Fibroblast of upper back skin (primary cell): ENCODE measurements around the gene HSF5.

Source experiments
- DNase-seq: peaks from one replicate; pipeline ENCODE4 v3.0.0-alpha.2; 2013

HSF5 gene

GRCh38 chr17:58382108-58382871, 105.9 kb downstream of the HSF5 start:
- no peak for DNase-seq

GRCh38 chr17:58381124-58382035, 106.8 kb downstream of the HSF5 start:
- DNase-seq = peak; percentile 9

- no peak for DNase-seq
Measured at GRCh38 chr17:58380207-58381123, 107.7 kb downstream of the HSF5 start.

DNA sequence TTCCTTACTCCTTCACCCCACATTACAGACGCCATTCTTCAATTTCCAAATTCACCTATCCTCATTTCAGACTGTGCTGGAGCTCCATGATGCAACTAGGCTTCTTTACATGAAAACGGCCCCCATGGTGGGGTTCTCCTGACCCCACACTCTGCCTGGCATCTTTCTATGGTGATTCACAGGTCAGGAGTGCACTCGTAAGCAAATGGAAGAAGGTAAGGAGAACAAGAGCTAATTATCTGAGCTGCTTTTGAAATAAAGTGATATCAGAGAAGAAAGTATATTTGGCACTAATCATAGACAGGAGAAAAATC, 108.7 kb downstream of the HSF5 start:
- no peak for DNase-seq

GRCh38 chr17:58378733-58379510, 109.3 kb downstream of the HSF5 start:
- DNase-seq = no peak

- no peak for DNase-seq
Measured at GRCh38 chr17:58377661-58378060, 110.5 kb downstream of the HSF5 start.

DNA sequence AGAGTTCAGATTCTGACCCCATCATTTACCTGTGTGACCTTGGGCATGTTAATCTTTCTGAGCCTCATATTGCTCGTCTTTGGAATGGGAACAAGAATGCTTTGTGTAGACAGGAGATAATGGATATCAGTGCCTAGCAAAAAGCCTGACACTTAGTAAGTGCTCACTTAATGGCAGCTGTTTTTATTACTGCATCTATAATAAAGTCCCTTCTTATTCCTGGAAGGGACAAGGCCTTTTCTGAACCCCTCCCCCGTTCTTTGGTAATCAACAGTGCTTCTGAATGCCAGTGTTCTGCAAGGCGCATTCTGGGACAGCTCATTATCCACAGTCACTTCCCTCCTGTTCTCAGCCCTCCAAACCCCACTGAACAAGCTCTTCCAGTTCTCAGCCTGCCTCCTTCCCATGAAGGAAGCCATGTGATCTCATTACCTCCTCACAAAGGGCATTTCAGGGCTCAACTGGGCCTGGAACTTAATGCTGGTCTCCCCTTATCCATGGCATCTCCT, 111.1 kb downstream of the HSF5 start:
- DNase-seq = no peak

- no peak for DNase-seq
Measured at GRCh38 chr17:58376472-58377000, 111.7 kb downstream of the HSF5 start.

GRCh38 chr17:58375811-58376210, 112.4 kb downstream of the HSF5 start:
- no peak for DNase-seq

DNA sequence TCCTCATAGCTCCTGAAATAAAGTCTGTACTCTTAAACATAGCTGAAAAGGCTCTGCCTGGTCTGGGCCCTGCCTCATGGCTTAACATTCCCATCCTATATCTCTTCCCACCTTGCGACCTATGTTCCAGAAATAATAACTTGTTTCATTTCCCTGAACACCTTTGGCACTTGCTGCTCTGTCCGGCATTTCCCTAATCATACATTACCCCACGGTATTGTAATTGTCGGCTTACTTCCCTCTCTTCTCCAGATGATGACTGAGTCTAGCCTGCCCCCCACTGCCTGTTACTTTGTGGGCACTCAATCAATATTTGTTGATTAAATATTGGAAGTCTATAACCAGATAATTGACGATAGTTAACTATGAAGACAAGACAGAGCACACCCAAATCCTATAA, 113.0 kb downstream of the HSF5 start:
- DNase-seq = no peak

- no peak for DNase-seq
Measured at GRCh38 chr17:58373923-58374322, 114.3 kb downstream of the HSF5 start.

- no peak for DNase-seq
Measured at GRCh38 chr17:58373003-58373402, 115.2 kb downstream of the HSF5 start.

DNA sequence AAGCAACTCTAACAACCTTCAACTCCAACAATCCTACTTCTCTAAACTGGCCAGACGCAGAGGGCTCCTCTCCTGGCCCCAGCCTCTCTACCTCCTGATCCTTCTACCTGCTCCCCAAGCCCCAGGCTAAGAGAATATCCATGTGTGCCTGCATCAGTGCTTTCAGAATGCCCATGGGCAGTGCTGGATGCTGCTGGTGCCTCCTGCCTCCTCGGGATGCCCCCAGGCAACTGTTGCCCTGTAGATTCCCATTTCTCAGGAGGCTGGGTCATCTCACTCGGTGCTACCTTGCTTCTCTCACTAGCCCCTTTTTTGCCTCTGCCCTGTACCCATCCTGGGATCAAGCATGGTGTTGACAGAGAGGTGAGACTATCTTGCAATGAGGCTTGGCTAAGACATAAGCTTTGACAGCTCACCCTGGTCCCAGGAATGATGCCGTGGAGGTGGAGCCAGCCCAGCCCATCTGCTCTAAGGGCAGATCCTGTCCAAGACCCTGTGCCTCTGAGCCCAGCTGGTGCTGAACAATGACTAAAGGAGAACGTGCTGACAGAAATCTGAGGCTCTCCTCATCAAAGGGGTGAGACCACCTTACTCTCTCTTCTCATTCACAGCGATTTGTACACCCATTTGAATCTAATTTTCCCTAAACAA, 116.8 kb downstream of the HSF5 start:
- DNase-seq = no peak

DNA sequence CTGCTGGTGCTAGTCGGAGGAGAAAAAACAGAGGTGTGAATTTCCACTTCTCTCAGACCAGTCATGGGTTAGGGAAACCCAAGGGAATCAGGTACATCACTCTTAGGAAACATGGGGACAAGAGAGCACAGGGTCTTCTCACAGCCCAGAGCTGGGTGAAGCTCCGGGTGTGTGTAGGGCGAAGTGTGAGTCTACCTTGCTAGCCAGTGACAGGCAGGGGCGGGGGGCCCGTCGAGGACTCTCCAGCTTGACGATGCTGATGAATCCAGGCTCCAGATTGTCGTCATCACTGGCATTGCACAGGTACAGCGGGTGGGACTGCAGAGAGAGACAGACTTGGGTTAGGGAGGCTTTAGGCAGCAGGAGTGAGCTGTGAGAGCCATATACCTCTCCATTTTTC, 117.5 kb downstream of the HSF5 start:
- DNase-seq = no peak

GRCh38 chr17:58370309-58370708, 117.9 kb downstream of the HSF5 start:
- DNase-seq = no peak
